GM21390 (cell line): Measurements from ENCODE around the gene TSPAN5.

ENCODE experiments used
- ATAC-seq: cut with Tn5 transposase; IDR thresholded peaks from one replicate; pipeline ENCODE4 v1.9.1; 2021; ENCODE audit not compliant: unreplicated experiment

Gene TSPAN5

DNA sequence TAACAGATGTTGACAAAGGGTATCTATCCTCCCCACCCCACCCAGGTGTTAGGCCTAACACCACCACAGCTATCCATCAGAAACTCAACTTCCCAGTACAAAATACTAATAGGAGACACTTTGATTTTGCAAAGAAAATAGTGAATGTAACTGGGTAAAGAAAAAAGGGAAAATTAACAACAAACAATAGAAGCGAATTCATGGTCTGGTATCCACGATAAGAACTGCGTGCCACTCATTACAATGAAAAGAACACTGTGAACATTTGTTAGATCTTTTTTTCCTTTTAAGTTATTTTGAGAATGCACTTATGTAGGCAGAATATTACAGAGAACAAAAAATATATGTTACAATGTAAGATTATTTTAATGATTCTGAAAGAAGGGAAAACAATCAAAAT, 12.0 kb downstream of the TSPAN5 start:
- ATAC-seq, result no peak

DNA sequence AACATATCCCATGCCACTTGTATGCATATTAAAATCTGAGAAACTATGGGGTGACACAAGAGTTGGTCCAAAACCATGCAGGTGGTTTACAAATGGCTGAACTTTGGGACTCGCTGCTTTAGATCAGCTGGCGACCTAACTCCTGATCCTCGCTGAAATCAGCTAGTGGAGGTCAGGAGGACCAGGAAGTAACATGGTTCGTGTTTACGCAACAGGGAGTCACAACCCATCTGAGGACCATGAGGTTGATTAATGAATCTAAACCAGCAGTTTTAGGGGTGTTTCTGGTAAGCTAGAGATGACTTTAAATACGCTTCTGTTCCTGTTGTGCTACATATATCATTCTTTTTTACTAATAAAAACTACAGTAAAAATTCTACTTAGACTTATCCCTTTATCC, 12.9 kb downstream of the TSPAN5 start:
- no peak for ATAC-seq

DNA sequence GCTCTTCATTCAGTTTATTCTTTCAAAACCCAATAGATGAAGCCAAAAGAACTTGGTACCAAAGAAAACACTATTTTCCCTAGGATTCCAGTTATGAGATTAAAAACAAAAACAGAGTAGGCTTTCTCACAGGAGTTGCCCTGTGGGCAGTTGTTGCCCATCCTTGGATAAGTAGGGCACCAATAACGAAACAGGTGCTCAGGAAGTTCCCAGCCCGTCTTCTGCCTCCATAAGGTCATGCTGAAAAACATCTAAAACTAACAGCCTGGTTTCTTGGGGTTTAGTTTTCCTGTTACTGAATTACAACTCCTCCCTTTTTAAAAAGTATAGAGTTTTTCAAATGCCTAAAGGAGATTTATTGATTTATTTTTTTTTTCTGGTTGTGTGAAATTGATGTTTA, 14.7 kb downstream of the TSPAN5 start:
- no peak for ATAC-seq

DNA sequence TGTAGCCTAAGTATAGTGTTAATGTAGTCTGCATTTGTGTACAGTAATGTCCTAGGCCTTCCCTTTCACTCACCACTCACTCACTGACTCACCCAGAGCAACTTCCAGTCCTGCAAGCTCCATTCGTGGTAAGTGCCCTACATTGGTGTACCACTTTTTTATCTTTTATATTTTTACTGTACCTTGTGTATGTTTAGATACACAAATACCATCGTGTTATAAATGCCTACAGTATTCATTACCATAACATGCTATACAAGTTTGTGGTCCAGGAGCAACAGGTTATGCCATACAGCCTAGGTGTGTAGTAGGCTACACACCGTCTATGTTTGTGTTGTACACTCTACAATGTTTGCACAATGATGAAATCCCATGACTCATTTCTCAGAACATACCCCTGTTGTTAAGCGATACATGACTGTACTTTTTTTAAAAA, 15.4 kb downstream of the TSPAN5 start:
- ATAC-seq, result no peak

DNA sequence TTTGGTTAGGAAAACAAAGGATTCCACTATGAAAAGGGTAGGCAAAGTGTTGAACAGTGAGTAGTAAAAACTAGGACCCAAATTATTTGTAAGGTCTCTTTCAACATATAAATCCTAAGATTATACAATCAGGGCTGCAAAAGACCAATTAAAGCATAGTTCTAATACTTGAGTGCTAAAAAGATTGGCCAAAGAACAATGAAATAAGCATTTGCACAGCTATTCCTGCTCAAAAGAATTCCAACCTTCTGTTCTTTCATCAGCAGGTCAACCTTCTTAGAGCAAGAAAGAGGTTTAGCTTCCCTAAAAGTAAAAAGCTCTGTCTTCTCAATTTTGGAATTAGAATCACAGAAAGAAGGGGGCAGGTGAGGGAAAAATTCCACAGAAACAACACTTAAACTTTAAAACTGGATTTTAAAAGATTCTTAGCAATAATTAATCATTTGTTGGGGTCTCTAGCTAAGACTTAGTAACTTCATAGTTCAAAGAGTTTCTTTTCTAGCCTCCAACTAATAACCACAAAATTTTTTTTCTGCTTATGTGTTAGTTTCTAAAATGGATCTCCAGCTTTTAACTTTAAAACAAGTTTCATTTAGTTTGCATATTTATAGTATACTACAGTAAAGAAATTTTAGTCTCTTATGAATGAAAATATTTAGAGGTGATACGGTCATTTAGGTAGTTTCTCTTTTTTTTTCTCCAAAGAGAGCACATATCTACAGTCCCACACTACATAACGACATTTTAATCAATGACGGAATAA, 16.3 kb downstream of the TSPAN5 start:
- no peak for ATAC-seq

DNA sequence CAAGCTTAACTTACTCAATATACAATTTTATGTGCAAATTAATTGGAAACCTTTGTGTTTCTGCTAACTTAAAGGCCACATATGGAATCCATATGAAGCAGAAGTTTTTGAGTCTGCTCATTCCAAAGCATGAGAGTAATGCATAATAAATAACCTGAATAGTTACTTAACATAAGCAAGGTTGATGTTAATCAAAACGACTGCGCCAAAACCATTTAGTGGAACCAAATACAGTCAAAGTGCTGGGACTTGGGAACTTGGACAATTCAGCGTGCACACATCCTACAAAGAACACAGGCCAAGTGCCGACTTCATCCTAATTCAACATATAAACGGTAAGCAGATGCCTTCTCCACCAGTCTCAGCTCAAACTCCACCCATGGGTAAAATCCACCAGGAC, 17.0 kb downstream of the TSPAN5 start:
- no peak for ATAC-seq

DNA sequence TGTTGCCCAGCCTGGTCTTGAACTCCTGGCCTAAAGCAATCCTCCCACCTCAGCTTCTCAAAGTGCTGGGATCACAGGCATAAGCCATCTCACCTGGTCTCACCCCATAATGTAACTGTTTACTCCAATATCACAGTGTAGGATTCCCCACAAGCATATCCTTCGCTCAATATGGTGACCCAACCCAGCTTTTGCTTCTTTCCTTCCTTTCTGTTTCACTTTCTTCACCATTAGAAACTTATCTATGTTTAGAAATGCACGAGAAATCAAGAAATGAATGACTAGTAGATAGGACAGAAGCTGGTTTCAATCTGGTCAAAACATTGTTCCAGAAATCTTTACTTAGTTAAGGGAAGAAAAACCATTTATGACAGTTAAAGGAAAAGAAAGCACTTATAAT, 18.9 kb downstream of the TSPAN5 start:
- peak; percentile 75 for ATAC-seq

DNA sequence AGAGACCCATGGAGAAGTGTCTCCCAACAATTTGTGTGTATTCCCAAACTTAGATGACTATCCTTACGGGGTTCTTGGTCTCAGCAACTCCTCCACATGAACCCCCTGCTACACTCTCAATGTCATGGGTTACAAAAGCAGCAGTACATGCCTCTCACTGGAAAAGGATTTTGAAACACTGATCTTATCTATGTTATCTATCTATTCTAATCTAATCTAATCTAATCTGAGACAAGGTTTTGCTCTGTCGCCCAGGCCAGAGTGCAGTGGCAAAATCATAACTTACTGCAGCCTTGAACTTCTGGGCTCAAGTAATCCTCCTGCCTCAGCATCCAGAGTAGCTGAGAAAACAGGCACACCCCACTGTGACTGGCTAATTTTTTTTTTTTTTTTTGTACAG, 19.3 kb downstream of the TSPAN5 start:
- ATAC-seq, result no peak

DNA sequence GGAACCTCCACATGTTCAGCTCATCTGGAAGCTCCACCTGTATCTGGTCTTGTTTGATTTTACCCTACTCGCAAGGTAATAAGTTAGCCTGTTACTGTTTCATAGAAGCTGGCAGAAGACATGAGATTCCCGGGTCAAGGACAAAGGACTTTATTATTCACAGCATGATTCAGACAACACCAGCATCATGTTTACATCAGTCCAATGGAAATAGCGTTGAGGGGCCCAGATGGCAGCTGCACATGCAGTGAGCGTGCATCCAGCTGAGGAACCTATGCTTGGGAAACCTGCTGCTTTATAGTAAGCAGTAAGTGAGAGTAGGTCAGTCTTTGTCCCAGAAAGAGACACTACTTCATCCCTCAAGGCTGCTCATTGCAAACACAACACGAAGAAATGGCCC, 19.8 kb downstream of the TSPAN5 start:
- ATAC-seq, result no peak

DNA sequence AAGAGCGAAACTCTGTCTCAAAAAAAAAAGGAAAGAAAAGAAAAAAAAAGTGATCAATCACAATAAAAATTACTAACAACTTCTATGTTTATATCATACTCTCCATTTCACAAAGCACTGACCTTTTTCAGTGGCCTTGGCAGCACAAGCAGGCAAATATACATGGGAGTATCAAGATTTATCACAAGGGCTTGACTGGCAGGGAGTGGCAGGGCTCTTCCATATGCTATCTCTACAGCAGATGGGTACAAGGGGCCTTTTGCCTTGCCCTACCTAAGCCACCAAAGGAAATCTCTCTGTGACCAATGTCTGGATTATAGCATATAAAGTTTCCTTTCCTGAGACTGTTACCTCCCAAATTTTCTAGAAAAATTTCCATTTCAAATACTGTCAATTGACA, 24.4 kb downstream of the TSPAN5 start:
- no peak for ATAC-seq

DNA sequence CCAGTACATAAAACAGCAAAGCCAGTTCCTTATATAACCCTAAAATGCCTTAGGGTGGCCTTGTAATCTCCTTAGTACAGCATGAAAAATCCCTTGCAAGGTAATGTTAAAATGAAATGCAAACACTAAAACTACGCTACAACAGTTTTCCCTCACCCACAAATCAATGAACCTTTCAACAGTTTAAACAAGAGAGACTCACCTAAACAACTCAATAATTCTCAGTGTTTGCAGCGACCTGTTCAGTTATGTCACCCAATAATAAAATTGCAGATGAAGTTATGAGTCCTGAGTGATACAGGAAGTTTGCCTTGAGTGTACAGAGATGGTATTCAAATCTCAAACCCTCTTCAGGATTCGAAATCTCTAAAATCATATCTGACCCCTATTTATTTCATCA, 25.3 kb downstream of the TSPAN5 start:
- no peak for ATAC-seq

DNA sequence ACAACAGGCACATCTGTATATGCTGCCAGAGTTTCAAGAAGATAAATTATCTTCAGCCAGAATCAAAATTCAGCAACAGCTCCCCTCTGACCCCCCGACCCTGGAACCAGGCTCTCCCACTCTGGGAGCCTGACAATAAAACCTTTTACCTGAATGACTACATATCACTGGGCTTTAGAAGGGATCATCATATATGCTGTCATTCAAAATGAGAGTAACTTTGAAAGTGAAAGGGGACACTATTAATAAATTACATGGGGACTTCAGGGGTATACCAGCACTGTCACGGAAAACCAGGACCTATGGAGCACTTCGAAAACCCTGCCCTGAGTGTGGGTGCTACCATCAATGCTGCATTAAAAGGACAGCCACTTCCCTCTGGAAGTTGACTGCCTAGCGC, 26.2 kb downstream of the TSPAN5 start:
- ATAC-seq, result no peak

DNA sequence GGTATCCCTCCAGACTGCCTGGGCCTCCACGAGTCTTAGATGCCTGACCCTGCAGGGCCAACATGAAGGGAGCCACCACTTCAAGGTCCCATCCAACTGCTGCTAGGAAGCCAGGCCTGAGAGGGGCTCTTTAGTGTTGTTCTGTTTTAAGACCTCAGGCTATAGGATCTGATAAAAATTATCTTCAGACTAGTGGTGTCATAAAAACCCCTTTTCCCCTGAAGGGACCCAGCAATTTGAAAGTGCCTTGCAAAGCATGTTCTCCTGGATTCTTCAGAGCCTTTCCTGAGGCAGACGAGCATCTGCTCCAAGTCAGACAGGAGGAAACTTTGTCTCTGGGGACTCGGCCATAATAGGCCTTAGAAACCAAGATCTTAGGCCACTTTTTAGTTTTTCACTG, 26.9 kb downstream of the TSPAN5 start:
- ATAC-seq, result no peak

DNA sequence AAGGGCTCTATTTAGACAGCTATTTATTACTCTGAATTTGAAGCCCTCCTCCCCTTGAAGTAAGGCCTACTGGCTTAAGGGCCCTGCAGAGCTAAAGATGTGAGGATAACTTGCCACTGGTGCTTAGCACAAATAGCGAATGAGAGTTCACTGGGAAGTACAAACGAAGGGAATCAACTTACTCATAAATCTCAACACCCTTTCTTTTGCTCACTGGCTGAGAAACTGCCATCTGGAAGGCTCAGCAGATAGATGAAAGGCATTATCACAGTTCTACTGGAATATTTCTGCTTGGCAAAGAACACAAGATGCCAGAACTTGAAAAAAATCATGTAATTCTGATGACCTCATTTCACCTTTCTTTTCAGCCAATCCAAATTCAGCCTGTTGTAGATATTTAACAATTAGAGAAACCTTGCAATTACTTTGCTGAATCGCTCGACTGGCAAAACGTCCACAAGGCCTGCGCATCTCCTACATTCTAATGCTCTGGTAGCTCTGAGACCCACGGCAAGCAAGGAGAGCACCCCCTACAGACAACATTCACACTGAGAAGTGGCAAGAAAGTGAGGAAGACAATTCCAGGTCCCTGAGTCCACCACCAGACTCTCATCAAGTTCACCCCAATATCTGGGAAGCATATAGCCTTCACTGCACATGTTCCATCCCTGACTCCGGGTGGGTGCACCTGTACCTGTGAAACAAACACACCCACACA, 27.5 kb downstream of the TSPAN5 start:
- ATAC-seq, result no peak

DNA sequence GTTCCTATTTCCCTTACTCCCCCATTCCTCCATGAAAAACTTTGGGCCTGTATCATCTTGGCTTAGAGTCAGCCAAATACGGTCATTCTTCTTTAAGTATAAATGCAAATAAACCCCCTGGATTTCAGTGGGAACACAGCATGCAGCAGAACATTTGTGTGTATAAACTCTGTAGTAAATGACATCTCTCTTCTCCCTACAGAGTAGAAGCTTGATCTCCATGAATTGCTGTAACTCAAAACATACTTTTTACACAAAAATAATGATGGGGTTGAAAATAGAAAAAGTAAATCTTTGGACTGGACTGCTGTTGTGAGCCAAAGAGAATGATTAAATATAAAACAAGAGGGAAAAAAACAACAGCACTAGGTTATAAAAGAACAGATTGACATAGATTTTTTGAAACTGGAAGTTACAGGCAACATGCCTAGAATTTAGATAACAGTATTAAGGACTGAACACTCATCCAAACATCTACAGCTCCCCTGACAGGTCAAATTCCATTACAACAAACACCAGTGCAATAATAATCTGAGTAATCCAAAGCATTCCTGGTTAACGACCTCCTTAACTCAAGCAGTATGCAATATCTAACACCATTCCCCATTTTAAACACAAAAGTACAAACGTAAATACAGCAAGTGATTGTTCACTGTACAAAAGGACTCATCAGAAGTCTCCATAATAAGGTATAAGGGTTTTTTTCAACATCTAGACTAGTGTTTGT, 30.7 kb downstream of the TSPAN5 start:
- ATAC-seq, result no peak

DNA sequence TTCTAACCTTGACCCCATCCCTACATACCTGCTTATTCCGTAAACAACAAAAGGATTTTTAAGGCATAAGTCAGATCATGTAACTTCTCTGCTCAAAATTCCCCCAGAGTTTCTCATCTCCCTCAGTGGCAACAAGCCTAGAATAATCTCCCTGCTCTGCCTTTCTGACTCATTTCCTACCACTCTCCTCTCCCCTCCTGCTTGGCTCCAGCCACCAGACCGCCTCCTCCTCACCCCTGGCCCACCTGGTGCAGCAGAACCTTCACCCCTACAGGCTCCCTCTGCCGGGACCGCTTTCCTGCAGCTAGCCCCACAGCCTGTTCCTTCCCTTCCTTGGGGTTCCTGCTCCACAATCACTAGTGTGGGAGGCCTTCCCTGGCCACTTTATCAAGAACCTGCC, 32.1 kb downstream of the TSPAN5 start:
- peak; percentile 54 for ATAC-seq

DNA sequence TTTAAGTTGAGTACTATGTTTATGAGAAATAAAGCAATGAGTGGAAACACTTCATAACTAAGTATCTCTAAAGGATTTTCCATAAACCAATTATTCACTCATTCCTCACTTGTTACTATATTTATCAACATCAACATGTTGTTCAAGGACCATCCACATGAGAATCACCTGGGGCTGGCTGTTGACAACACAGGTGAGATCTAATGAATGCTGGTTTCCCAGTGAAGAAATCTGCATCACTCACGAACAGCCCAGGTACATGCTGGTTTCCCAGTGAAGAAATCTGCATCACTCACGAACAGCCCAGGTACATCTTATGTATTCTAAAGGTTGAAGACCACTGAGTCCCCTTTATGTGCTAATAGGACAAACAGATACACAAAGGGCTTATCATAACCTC, 32.5 kb downstream of the TSPAN5 start:
- ATAC-seq, result no peak

DNA sequence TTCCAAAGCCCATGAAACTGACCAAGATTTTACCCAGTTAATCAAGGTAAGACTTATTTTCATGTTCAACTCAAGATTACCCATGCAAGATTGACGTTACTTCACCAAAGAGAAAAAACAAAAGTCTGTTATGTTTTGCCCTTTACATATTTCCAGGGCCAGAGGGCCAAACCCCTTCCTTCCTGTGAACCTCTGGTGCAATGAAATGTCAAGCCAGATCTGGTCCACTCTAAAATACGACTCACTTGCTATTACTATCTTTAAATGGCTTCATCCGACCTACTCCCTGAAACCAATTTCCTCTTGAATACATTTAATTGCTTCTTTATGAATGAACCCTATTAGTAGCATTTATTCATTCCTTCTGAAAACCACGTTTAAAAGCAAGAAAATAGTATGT, 33.0 kb downstream of the TSPAN5 start:
- ATAC-seq, result no peak

DNA sequence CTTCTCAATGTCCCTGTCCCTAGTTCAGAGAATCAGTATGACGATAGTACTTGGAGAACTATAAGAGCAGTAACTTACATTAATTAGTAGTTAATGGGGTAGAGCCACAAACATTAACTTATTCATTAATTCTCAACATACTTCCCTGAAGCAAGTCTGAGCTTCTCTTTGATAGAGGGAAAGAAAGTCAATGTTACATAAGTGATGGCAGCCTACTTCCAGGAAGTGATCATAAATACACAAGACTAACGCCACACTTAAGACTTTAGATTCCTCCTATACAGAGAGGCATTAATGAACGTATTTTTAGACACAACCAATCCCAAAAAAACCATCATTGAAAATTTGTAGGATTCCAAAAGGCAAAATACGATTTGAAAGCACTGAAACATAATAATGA, 33.8 kb downstream of the TSPAN5 start:
- no peak for ATAC-seq

DNA sequence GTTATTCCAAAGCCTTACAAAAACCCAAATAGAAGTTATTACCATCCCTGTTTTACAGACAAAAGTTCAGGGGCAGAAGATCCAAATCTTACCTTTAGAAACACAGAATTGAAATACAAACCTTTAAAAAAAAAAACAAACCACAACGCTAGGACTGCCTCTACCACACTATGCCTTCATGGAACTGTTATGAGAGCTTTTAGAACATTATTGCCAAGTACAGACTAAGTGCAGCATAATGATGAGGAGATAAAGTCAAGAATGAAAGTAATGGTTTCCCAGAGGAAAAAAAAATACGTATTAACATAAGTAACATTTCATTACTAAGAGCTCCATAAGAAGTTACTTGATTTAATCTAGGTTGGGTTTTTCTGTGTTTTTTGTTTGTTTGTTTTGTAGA, 34.3 kb downstream of the TSPAN5 start:
- ATAC-seq, result no peak

DNA sequence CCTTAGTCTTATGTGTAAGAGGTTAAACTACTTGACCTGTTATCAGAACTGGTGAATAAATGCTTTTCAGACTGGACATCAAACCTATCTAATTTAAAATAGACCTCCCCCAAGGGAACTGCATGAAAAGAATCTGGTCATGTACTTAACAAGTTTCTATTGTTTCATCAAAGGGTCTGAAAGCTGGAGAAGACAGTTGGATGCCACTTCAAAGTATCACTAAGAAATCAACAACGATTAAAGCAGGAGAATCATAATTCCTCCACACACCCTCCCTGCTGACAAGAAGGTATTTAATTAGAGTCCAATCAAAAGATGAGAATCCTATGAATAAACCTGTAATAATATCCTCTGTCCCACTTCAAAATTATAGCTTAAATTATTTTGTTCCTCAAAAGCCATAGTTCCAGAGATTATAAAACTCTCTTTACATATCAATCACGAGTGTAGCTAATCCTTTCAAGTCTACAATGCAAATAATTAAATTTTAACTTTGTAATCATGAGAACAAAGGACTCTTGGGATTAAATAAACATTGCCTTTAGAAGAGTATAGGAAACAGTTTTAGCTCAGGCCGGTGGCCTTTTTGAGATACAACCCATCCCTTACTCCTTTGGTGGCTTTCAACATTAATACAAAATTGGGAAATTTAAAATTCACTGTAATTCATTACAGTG, 35.1 kb downstream of the TSPAN5 start:
- ATAC-seq, result no peak
